ENCODE measurements around the gene NSD2.

- TF ChIP-seq CTCF (IDR thresholded peaks at IDR 0.05), result no peak
- no peak for TF ChIP-seq POLR2A (IDR thresholded peaks at IDR 0.05)
Measured at GRCh38 chr4:1872870-1873269, 1.7 kb downstream of the NSD2 start.
